GM12878 (cell line): ENCODE results near the gene SKAP1.

Source experiments
- BACH1 ChIP-seq: fragments of 450-650 bp; IDR thresholded peaks from 2 replicates; pipeline ENCODE4 v1.6.1; 2017; ENCODE audit warnings: mild to moderate bottlenecking, borderline replicate concordance
- CHD1 ChIP-seq: IDR thresholded peaks from 2 replicates; pipeline ENCODE4 v1.6.1; 2012; ENCODE audit warnings: low read depth, low read length, improper control_type of control experiment
- CHD2 ChIP-seq: IDR thresholded peaks from 2 replicates; pipeline ENCODE4 v1.6.1; 2011; ENCODE audit warnings: low read depth, low read length, improper control_type of control experiment, borderline replicate concordance
- DPF2 ChIP-seq: fragments of 450-650 bp; IDR thresholded peaks from 2 replicates; pipeline ENCODE4 v1.6.1; 2017; ENCODE audit warnings: mild to moderate bottlenecking
- FOXM1 ChIP-seq: IDR thresholded peaks from 2 replicates; pipeline ENCODE4 v1.6.1; 2012; ENCODE audit warnings: low read depth, mild to moderate bottlenecking, inconsistent platforms, low read length, moderate library complexity
- POLR2A ChIP-seq: IDR thresholded peaks from 2 replicates; pipeline ENCODE4 v1.6.1; 2011; ENCODE audit warnings: low read depth, mild to moderate bottlenecking, low read length
- SREBF2 ChIP-seq: IDR thresholded peaks from 2 replicates; pipeline ENCODE4 v1.6.1; 2012; ENCODE audit warnings: mild to moderate bottlenecking, low read length
- TF ChIP-seq, protein P1 (sequence below), 3 experiments: IDR thresholded peaks in 2 of 3; conservative IDR thresholded peaks in 1 of 3; 2 replicates each; pipeline ENCODE4 v1.5.1; 2011; ENCODE audit warnings: low read depth in 3 of 3, low read length in 3 of 3, mild to moderate bottlenecking in 3 of 3, control low read depth in 2 of 3, moderate library complexity in 2 of 3, inconsistent platforms in 1 of 3, mixed read lengths in 1 of 3; ENCODE audit not compliant: control insufficient read depth in 2 of 3, insufficient read depth in 1 of 3; ENCODE audit errors: extremely low read depth in 1 of 3
- TF ChIP-seq, protein P2 (sequence below): fragments of 450-650 bp; IDR thresholded peaks from 2 replicates; pipeline ENCODE4 v1.6.1; 2016; ENCODE audit warnings: mild to moderate bottlenecking
- TF ChIP-seq, protein P3 (sequence below): IDR thresholded peaks from 2 replicates; pipeline ENCODE4 v1.6.1; 2011; ENCODE audit warnings: borderline replicate concordance, low read depth, mild to moderate bottlenecking, moderate library complexity, mixed read lengths, low read length; ENCODE audit not compliant: insufficient read depth; ENCODE audit errors: extremely low read length

DNA sequence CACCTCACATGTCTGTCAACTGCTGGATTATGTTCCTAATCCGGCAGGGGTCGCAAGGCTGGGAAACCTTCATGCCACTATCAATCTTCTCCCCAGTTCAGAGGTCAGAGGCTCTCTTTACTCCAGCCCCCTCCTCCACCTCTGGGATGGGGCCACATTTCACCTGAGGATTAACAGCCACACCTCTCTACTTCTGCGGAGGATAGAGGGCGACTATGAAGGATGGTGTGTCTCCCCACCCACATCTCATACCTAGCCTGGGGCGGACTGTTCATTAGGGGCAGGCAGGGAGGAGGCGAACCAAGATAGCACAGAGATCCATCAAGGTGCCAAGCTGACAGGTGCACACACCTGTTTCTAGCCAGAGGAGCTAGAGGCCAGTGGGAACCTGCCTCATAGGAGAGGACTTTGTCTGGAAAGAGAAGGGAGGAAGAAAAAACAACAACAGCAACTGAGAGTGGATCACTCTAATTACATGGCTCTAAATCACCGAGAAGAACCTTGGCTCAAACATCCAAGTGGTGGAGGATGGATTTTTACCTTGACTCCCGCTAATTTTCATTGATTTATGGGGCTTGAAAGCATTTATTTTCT is 41.9 kb upstream of the SKAP1 start:
- TF ChIP-seq SREBF2 (no peak), FOXM1 (no peak), CHD1 (no peak), BACH1 (no peak), POLR2A (no peak), DPF2 (no peak), CHD2 (no peak)
- TF ChIP-seq, protein P1, sequence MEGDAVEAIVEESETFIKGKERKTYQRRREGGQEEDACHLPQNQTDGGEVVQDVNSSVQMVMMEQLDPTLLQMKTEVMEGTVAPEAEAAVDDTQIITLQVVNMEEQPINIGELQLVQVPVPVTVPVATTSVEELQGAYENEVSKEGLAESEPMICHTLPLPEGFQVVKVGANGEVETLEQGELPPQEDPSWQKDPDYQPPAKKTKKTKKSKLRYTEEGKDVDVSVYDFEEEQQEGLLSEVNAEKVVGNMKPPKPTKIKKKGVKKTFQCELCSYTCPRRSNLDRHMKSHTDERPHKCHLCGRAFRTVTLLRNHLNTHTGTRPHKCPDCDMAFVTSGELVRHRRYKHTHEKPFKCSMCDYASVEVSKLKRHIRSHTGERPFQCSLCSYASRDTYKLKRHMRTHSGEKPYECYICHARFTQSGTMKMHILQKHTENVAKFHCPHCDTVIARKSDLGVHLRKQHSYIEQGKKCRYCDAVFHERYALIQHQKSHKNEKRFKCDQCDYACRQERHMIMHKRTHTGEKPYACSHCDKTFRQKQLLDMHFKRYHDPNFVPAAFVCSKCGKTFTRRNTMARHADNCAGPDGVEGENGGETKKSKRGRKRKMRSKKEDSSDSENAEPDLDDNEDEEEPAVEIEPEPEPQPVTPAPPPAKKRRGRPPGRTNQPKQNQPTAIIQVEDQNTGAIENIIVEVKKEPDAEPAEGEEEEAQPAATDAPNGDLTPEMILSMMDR (IDR thresholded peaks at IDR 0.05 in 2 of 3, conservative IDR thresholded peaks at IDR 0.05 in 1 of 3; ENCODE audit: control insufficient read depth in 2 of 3, extremely low read depth in 1 of 3, insufficient read depth in 1 of 3, low read depth in 3 of 3, low read length in 3 of 3): no peak
- TF ChIP-seq, protein P2, sequence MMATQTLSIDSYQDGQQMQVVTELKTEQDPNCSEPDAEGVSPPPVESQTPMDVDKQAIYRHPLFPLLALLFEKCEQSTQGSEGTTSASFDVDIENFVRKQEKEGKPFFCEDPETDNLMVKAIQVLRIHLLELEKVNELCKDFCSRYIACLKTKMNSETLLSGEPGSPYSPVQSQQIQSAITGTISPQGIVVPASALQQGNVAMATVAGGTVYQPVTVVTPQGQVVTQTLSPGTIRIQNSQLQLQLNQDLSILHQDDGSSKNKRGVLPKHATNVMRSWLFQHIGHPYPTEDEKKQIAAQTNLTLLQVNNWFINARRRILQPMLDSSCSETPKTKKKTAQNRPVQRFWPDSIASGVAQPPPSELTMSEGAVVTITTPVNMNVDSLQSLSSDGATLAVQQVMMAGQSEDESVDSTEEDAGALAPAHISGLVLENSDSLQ: no peak
- TF ChIP-seq, protein P3, sequence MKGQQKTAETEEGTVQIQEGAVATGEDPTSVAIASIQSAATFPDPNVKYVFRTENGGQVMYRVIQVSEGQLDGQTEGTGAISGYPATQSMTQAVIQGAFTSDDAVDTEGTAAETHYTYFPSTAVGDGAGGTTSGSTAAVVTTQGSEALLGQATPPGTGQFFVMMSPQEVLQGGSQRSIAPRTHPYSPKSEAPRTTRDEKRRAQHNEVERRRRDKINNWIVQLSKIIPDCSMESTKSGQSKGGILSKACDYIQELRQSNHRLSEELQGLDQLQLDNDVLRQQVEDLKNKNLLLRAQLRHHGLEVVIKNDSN: no peak
